GM13976 (cell line): ENCODE measurements around the gene TEC.

ENCODE experiments used
- DNase-seq: peaks from one replicate; pipeline ENCODE4 v3.0.0; 2012; ENCODE audit warnings: low spot score
- CTCF ChIP-seq: IDR thresholded peaks from 2 replicates; pipeline ENCODE4 v1.5.1; 2012; ENCODE audit warnings: borderline replicate concordance, mild to moderate bottlenecking; ENCODE audit not compliant: insufficient read depth; ENCODE audit errors: extremely low read depth, missing control alignments, control extremely low read depth
- in situ Hi-C: fragments of 300-500 bp; cut with MboI; formaldehyde crosslinking; loops from one replicate; pipeline ENCODE4 v1.12.0; 2022; ENCODE audit warnings: low sequenced_read_pairs, mixed read lengths, inconsistent platforms; ENCODE audit not compliant: unreplicated experiment

The TEC gene

DNA sequence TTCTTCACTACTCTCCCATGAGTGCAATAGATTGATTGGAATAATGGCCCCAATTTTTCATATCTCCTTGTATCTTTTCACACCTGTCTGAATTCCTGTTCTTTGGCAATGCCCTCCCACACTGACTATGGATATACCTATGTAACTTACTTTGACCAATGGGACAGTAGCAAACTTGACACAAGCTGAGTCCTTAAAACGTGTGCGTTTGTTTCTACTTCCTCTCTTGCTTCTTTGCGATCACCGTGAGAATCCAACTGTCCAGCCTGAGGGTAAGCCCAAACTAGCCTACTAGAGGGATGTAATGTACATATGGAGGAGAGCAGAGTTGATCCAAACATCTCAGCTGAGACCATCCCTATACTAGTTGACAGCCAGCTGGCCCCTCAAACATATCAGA, 19.3 kb downstream of the TEC start:
- TF ChIP-seq CTCF, result no peak
- in situ Hi-C loops, result no loop called here
- DNase-seq, result no peak

- in situ Hi-C loops, result no loop called here
Measured at GRCh38 chr4:48249378-48249777, 20.3 kb downstream of the TEC start.

GRCh38 chr4:48248559-48248953, 21.1 kb downstream of the TEC start:
- DNase-seq, result no peak
- in situ Hi-C loops, result no loop called here
- no peak for TF ChIP-seq CTCF

More at GRCh38 chr4:48249378-48249777, 20.3 kb downstream of the TEC start:
- no peak for DNase-seq
- no peak for TF ChIP-seq CTCF

DNA sequence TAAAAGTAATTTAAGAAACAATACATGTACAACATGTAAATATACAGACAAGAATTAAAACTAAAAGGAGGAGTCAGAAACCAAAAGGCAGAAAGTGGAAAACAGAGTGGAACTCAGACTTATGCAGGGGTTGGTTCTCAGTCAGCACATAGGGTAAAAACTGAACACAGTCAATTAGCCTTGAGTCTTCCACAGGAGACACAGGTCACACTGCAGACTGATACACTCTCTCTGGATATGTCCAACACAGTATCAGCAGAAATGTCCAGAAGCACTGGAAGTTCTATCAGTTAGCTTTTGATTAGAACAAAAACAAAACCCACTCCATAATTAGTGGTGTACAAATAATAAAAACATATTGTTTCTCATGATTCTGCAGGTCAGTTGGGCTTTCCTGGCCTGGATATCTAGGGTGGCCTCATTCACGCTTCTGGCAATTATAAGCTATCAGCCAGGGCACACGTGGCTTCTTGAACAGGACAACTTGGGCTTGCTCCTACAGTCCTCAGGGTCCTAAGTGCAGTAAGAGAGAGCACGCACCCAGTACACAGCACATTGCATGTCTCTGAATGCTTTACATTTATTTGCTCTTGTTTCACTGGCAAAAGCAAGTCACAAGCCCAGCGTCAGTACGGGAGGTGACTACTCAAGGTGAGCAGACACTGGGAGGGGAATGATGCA, 21.6 kb downstream of the TEC start:
- in situ Hi-C loops, result no loop called here
- no peak for TF ChIP-seq CTCF
- DNase-seq, result no peak

- in situ Hi-C loops, result no loop called here
- no peak for DNase-seq
- TF ChIP-seq CTCF, result no peak
Measured at GRCh38 chr4:48247142-48247877, 22.3 kb downstream of the TEC start.

GRCh38 chr4:48244665-48245064, 25.0 kb downstream of the TEC start:
- TF ChIP-seq CTCF, result no peak
- no peak for DNase-seq
- in situ Hi-C loops, result no loop called here
